Lower lobe of right lung (tissue), 2 donors: ENCODE data around the gene POP4. TPM values are rescaled to one million over a fixed set of nuclear protein-coding genes. Genes with fewer than 3 reads are reported as not detected.

Experiments
- ATAC-seq, 2 donors: fragments of 200-7000 bp; cut with Tn5 transposase; one replicate each; pipeline ENCODE4 v1.9.1; 2020 to 2022; ENCODE audit warnings: mild to moderate bottlenecking in 2 of 2, moderate library complexity in 2 of 2
- DNase-seq: peaks from one replicate; pipeline ENCODE4 v3.0.0-alpha.2; 2020
- H3K27ac ChIP-seq: fragments of 200-600 bp; one replicate; pipeline ENCODE4 v1.8.0; 2022
- H3K27me3 ChIP-seq: fragments of 200-600 bp; one replicate; pipeline ENCODE4 v1.8.0; 2022; ENCODE audit warnings: low read depth
- H3K36me3 ChIP-seq: fragments of 200-600 bp; one replicate; pipeline ENCODE4 v1.8.0; 2022; ENCODE audit warnings: mild to moderate bottlenecking
- H3K4me1 ChIP-seq: fragments of 200-600 bp; one replicate; pipeline ENCODE4 v1.8.0; 2022
- H3K4me3 ChIP-seq: fragments of 200-600 bp; one replicate; pipeline ENCODE4 v1.8.0; 2022; ENCODE audit warnings: mild to moderate bottlenecking
- H3K9me3 ChIP-seq: fragments of 200-600 bp; one replicate; pipeline ENCODE4 v1.8.0; 2022
- intact Hi-C: fragments of 100-400 bp; cut with DNase I; formaldehyde crosslinking; loops from one replicate; pipeline ENCODE4 v1.11.0; 2022
- total RNA-seq: library from RNA; stranded (reverse); fragmentation: NEBNext Ultra II Directional; extraction: Animal tissue kit (Norgen Biotek cat#: 25700); gene quantifications from one replicate; pipeline ENCODE4 v1.2.1, GENCODE V29; 2021
- TF ChIP-seq, protein P1 (sequence below): fragments of 200-600 bp; IDR thresholded peaks from one replicate; pipeline ENCODE4 v1.8.0; 2022; ENCODE audit warnings: antibody characterized with exemption, mild to moderate bottlenecking
- donor health status: DM: no; HTN: yes; CAD: no; lungs with severe emphysema.

The POP4 gene
- total RNA-seq, 1 donor from 2014 or later, result 44.4 TPM

DNA sequence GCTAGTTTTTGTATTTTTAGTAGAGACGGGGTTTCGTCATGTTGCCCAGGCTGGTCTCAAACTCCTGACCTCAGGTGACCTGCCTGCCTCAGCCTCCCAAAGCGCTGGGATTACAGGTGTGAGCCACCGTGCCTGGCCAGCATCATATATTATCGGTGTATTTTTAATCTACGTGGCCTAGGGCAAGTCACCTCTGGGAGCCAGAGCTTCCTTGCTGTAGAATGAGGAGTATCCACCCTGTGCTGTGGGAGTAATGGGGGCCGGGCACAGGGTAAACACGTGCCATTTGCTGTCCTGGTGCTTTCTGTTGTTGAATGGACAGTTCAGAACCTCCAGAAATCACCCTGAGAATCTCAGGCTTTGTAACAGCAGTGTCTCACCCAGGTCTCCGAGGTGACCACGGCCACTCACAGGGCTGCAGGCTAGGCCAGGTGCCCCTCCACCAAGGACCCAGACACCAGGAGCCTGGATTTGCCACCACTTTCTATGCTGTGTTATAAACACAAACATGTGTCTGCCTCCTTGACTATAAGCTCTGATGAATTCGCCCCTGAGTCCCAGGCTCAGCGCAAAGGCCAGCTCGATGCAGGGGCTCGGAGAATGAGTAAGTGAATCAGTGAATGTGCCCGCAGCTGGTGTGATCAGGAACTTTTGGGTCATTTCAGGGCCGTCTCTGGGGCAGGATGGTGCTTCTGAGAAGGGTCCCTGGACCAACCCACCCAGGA is 22.7 kb downstream of the POP4 start:
- TF ChIP-seq, protein P1, sequence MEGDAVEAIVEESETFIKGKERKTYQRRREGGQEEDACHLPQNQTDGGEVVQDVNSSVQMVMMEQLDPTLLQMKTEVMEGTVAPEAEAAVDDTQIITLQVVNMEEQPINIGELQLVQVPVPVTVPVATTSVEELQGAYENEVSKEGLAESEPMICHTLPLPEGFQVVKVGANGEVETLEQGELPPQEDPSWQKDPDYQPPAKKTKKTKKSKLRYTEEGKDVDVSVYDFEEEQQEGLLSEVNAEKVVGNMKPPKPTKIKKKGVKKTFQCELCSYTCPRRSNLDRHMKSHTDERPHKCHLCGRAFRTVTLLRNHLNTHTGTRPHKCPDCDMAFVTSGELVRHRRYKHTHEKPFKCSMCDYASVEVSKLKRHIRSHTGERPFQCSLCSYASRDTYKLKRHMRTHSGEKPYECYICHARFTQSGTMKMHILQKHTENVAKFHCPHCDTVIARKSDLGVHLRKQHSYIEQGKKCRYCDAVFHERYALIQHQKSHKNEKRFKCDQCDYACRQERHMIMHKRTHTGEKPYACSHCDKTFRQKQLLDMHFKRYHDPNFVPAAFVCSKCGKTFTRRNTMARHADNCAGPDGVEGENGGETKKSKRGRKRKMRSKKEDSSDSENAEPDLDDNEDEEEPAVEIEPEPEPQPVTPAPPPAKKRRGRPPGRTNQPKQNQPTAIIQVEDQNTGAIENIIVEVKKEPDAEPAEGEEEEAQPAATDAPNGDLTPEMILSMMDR, result no peak
- Histone ChIP-seq H3K27me3 (no peaks in the 10 kb centered on the region), H3K36me3 (no peaks in the 10 kb centered on the region), H3K4me1 (no peaks in the 10 kb centered on the region), H3K27ac (no peak overlapping the region), H3K4me3 (no peak overlapping the region), H3K9me3 (peaks cover 2% of the 10 kb centered on the region)
- DNase-seq (peak; percentile 17), ATAC-seq (no peak)
- intact Hi-C loops, result no loop called here

DNA sequence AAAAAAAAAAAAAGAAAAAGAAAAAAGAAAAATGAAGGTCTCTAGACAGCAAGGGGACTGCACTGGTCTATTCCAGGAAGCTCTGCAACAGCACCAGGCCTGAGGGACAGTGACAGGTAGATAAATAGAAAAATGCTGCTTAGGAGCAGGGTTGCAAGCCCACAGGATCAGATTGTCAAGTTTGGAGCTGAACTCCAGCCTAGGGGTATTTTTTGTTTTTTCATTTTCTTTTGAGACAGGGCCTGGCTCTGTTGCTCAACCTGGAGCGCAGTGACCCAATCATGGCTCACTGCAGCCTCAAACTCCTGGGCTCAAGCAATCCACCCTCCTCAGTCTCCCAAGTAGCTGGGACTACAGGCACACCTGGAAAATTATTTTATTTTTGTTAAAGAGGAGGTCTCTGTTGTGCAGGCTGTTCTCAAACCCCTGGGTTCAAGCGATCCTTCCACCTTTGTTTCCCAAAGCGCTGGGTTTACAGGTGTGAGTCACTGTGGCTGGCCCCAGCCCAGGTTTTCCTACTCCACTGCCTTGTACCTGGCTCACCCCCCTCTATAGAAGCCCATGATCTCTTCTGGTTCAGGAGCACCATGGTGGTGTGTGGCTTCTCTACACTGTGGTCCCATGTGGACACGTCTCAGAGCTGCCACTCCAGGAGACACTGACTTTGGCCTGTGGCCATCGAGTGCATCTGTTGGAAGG is 23.9 kb downstream of the POP4 start:
- peak; percentile 13 for DNase-seq

DNA sequence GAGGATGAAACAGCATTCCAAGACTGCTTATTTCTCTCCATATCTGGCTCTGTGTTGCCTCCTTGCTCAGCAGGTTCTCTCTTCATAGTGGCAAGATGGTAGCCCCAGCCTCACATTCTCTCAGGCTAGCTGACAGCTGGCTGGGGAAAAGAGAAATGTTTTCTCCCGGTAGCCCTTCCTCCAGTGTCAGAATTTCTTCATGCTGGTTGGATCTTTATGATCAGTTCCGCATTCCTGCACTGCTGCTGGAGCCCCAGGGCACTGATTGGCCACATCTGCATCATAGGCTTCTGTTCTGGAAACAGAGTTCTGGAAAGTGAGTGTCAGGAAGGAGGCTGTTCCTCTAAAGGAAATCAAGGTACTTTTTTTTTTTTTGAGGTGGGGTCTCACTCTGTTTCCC is 24.6 kb downstream of the POP4 start:
- Histone ChIP-seq H3K9me3 (peaks cover 5% of the 10 kb centered on the region), H3K36me3 (no peaks in the 10 kb centered on the region), H3K4me3 (no peak overlapping the region), H3K27ac (no peak overlapping the region), H3K27me3 (no peaks in the 10 kb centered on the region), H3K4me1 (no peaks in the 10 kb centered on the region)
- ATAC-seq (no peak), DNase-seq (no peak)
- TF ChIP-seq, protein P1, result no peak
- intact Hi-C loops, result no loop called here

More for the DNA sequence above, 23.9 kb downstream of the POP4 start:
- Histone ChIP-seq H3K9me3 (peaks cover 5% of the 10 kb centered on the region), H3K4me3 (no peak overlapping the region), H3K27ac (no peak overlapping the region), H3K36me3 (no peaks in the 10 kb centered on the region), H3K27me3 (no peaks in the 10 kb centered on the region), H3K4me1 (no peaks in the 10 kb centered on the region)
- no peak for ATAC-seq
- intact Hi-C loops, result no loop called here
- TF ChIP-seq, protein P1, result no peak

DNA sequence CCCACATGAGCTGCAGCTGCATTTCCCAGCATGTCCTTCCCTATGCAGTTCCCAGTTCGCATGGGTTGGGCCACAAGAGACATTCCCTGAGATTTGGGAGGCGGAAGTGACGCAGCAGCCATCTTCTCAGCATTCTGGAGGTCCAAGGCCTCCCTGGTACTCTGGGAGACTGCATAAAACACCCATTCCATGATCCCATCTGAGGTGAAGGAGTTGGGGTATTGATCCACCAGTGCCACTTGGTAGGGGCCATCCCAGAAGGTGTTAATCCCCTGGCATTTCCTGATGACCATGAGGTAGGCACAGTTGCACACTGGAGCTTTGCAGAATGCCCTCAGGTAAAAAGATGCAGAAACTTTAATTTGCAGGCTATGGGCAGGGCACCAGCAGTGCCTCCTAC is 25.4 kb downstream of the POP4 start:
- TF ChIP-seq, protein P1, result no peak
- ATAC-seq, result no peak

DNA sequence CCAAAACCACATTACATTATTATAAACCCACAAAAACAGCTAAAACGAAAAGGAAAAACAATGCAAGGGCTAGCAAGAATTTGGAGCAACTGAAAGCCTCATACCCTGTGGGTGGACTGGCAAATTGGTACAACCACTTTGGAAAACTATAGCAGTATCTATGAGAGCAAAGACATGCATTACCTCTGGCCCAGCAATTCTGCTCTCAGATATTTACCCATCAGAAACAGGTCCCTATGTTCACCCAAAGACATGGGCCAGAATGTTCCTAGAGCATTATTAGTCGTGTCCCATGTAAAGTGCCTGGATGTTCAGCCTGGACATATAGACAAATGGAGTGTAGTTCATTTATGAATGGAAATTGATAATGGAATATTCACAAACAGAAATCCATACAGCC is 27.9 kb downstream of the POP4 start:
- H3K9me3 ChIP-seq, result peaks cover 5% of the 10 kb centered on the region
- DNase-seq, result no peak
- intact Hi-C loops, result no loop called here
- H3K4me3 ChIP-seq, result no peak overlapping the region
- H3K27ac ChIP-seq, result no peak overlapping the region
- no peaks in the 10 kb centered on the region for H3K27me3 ChIP-seq
- no peaks in the 10 kb centered on the region for H3K36me3 ChIP-seq
- TF ChIP-seq, protein P1, result no peak
- ATAC-seq, result no peak
- no peaks in the 10 kb centered on the region for H3K4me1 ChIP-seq

More for the DNA sequence above, 25.4 kb downstream of the POP4 start:
- H3K4me3 ChIP-seq, result no peak overlapping the region
- no peak overlapping the region for H3K27ac ChIP-seq
- intact Hi-C loops, result no loop called here
- DNase-seq, result peak; percentile 10
- H3K27me3 ChIP-seq, result no peaks in the 10 kb centered on the region
- H3K4me1 ChIP-seq, result no peaks in the 10 kb centered on the region
- no peaks in the 10 kb centered on the region for H3K36me3 ChIP-seq
- peaks cover 5% of the 10 kb centered on the region for H3K9me3 ChIP-seq
